ENCODE results near the gene SPATA6.
"Not testable (repeated sequence)": the region's sequence is repeated elsewhere in the genome, so short reads cannot be mapped to it uniquely, and the experiment has no call there.

GRCh38 chr1:48294094-48294493 is 177.9 kb downstream of the SPATA6 start:
- not testable (repeated sequence) for TF ChIP-seq CTCF, POLR2A (IDR thresholded peaks at IDR 0.05)
